Calu3 (cell line): Measurements from ENCODE around the gene SPRR4. TPM values are rescaled to one million over a fixed set of nuclear protein-coding genes. Genes with fewer than 3 reads are reported as not detected.

Experiments used
- BruUV-seq: library from RNA; stranded (reverse); fragments of 400-500 nt; replicated peaks from 2 replicates; lab custom pipeline; 2021; lab: Mats Ljungman, UMichigan
- CTCF ChIA-PET: fragments of 300-600 bp; sonication (Branson Sonifier 250); formaldehyde crosslinking; loops from one replicate; lab custom pipeline; 2022; ENCODE audit warnings: antibody characterized with exemption; lab: Charles Lee
- DNase-seq: peaks from one replicate; pipeline ENCODE4 v3.0.0; 2022
- H3K27ac Mint-ChIP-seq: one replicate; pipeline ENCODE4 v1.8.0; 2022; ENCODE audit warnings: mixed read lengths; ENCODE audit not compliant: unreplicated experiment
- H3K27me3 Mint-ChIP-seq: one replicate; pipeline ENCODE4 v1.8.0; 2022; ENCODE audit warnings: mixed read lengths; ENCODE audit not compliant: unreplicated experiment
- H3K36me3 Mint-ChIP-seq: one replicate; pipeline ENCODE4 v1.8.0; 2022; ENCODE audit warnings: mild to moderate bottlenecking, moderate library complexity, mixed read lengths; ENCODE audit not compliant: insufficient read depth, unreplicated experiment
- H3K4me1 Mint-ChIP-seq: one replicate; pipeline ENCODE4 v1.8.0; 2022; ENCODE audit warnings: mild to moderate bottlenecking, low read depth, mixed read lengths; ENCODE audit not compliant: unreplicated experiment
- H3K4me3 Mint-ChIP-seq: one replicate; pipeline ENCODE4 v1.8.0; 2022; ENCODE audit warnings: mild to moderate bottlenecking, low read depth, moderate library complexity, mixed read lengths; ENCODE audit not compliant: unreplicated experiment
- H3K9me3 Mint-ChIP-seq: one replicate; pipeline ENCODE4 v1.8.0; 2022; ENCODE audit warnings: low read depth, mixed read lengths; ENCODE audit not compliant: unreplicated experiment
- CTCF ChIP-seq: fragments of 200-600 bp; IDR thresholded peaks from one replicate; pipeline ENCODE4 v1.8.0; 2022; ENCODE audit warnings: antibody characterized with exemption; ENCODE audit not compliant: unreplicated experiment
- intact Hi-C: fragments of 100-400 bp; cut with micrococcal nuclease; formaldehyde crosslinking; loops from one replicate; pipeline ENCODE4 v1.10.0; 2022; ENCODE audit not compliant: unreplicated experiment
- total RNA-seq: library from RNA; stranded (reverse); gene quantifications from 2 replicates; pipeline ENCODE4 v1.2.3, GENCODE V29; 2022

The SPRR4 gene
- total RNA-seq, 1 experiment from 2014 or later: not detected

GRCh38 chr1:152959801-152960451 is 10.5 kb upstream of the SPRR4 start:
- no peaks in the 10 kb centered on the region for H3K36me3 Mint-ChIP-seq
- TF ChIP-seq CTCF: no peak
- H3K27ac Mint-ChIP-seq: no peak overlapping the region
- peaks cover 4% of the 10 kb centered on the region for H3K9me3 Mint-ChIP-seq
- no peak for DNase-seq
- no peak overlapping the region for H3K4me3 Mint-ChIP-seq
- intact Hi-C loops: no loop called here
- peaks cover 3% of the 10 kb centered on the region for H3K4me1 Mint-ChIP-seq
- no TSS peak for BruUV-seq
- no peaks in the 10 kb centered on the region for H3K27me3 Mint-ChIP-seq
- CTCF ChIA-PET: interaction anchor here (0.5 to 1.7 kb wide), 3 partner anchors 11 to 287 kb away, joined by 3 to 8 read pairs (median 5); partner anchors contain the start of gene SPRR4

GRCh38 chr1:152960452-152961044 is 9.9 kb upstream of the SPRR4 start:
- Mint-ChIP-seq H3K36me3 (no peaks in the 10 kb centered on the region), H3K27me3 (no peaks in the 10 kb centered on the region), H3K4me1 (no peaks in the 10 kb centered on the region), H3K27ac (no peak overlapping the region), H3K9me3 (peaks cover 4% of the 10 kb centered on the region), H3K4me3 (no peak overlapping the region)
- DNase-seq: no peak
- TF ChIP-seq CTCF: no peak
- no TSS peak for BruUV-seq
- intact Hi-C loops: no loop called here
- CTCF ChIA-PET: interaction anchor here (0.5 to 1.7 kb wide), 4 partner anchors 10 to 286 kb away, joined by 3 to 8 read pairs (median 5); partner anchors contain the start of gene SPRR4

- BruUV-seq: no TSS peak
- CTCF ChIA-PET: interaction anchor here (1.7 kb wide), 2 partner anchors 71 to 231 kb away, joined by 5 to 8 read pairs; no protein-coding TSS in a partner anchor
- H3K27ac Mint-ChIP-seq: no peak overlapping the region
These were observed 9.1 kb upstream of the SPRR4 start for GRCh38 chr1:152961226-152961891.

More at GRCh38 chr1:152961226-152961891, 9.1 kb upstream of the SPRR4 start:
- Mint-ChIP-seq H3K9me3 (peaks cover 4% of the 10 kb centered on the region), H3K4me3 (no peak overlapping the region), H3K27me3 (no peaks in the 10 kb centered on the region), H3K36me3 (no peaks in the 10 kb centered on the region), H3K4me1 (no peaks in the 10 kb centered on the region)
- no peak for DNase-seq
- intact Hi-C loops: no loop called here
- no peak for TF ChIP-seq CTCF
